ENCODE data around the gene TSC22D2. TPM values are rescaled to one million over a fixed set of nuclear protein-coding genes. Genes with fewer than 3 reads are reported as not detected.

TSC22D2 gene
- total RNA-seq, 3 donors from 2014 or later, result 12.1 to 19.8 (median 16.5) TPM

- Histone ChIP-seq H3K9me3 (no peaks in the 10 kb centered on the region), H3K4me3 (no peak overlapping the region), H3K27me3 (no peaks in the 10 kb centered on the region), H3K27ac (no peak overlapping the region), H3K4me1 (no peaks in the 10 kb centered on the region), H3K36me3 (no peaks in the 10 kb centered on the region)
- intact Hi-C loops (cut with DNase I; ENCODE audit: low total_unique reads), result loop anchor here (5.0 kb wide), 1 partner anchor 385 kb away; no protein-coding TSS in a partner anchor
- TF ChIP-seq POLR2A (IDR thresholded peaks at IDR 0.05) (no peak), CTCF (IDR thresholded peaks at IDR 0.05) (no peak), POLR2AphosphoS5 (IDR thresholded peaks at IDR 0.05) (no peak)
- no peak for DNase-seq (ENCODE audit: low spot score in 2 of 2)
Measured at GRCh38 chr3:150447084-150447483, 39.0 kb downstream of the TSC22D2 start.

GRCh38 chr3:150447631-150448465, 39.8 kb downstream of the TSC22D2 start:
- H3K4me1 ChIP-seq, result no peaks in the 10 kb centered on the region
- H3K4me3 ChIP-seq, result no peak overlapping the region
- no peak for TF ChIP-seq POLR2AphosphoS5 (IDR thresholded peaks at IDR 0.05)
- no peak for TF ChIP-seq CTCF (IDR thresholded peaks at IDR 0.05)
- no peak for TF ChIP-seq POLR2A (IDR thresholded peaks at IDR 0.05)
- intact Hi-C loops (cut with DNase I; ENCODE audit: low total_unique reads), result loop anchor here (5.0 kb wide), 1 partner anchor 386 kb away; no protein-coding TSS in a partner anchor
- no peak for DNase-seq (ENCODE audit: low spot score in 2 of 2)
- H3K9me3 ChIP-seq, result no peaks in the 10 kb centered on the region
- no peaks in the 10 kb centered on the region for H3K36me3 ChIP-seq
- no peaks in the 10 kb centered on the region for H3K27me3 ChIP-seq
- no peak overlapping the region for H3K27ac ChIP-seq

- no peaks in the 10 kb centered on the region for H3K4me1 ChIP-seq
- H3K36me3 ChIP-seq, result no peaks in the 10 kb centered on the region
- H3K27ac ChIP-seq, result no peak overlapping the region
- H3K27me3 ChIP-seq, result no peaks in the 10 kb centered on the region
- TF ChIP-seq POLR2A (IDR thresholded peaks at IDR 0.05), result no peak
- no peak for TF ChIP-seq CTCF (IDR thresholded peaks at IDR 0.05)
- no peak for TF ChIP-seq POLR2AphosphoS5 (IDR thresholded peaks at IDR 0.05)
- H3K9me3 ChIP-seq, result no peaks in the 10 kb centered on the region
- no peak overlapping the region for H3K4me3 ChIP-seq
- no peak for DNase-seq (ENCODE audit: low spot score in 2 of 2)
- intact Hi-C loops (cut with DNase I; ENCODE audit: low total_unique reads), result loop anchor here (5.0 kb wide), 1 partner anchor 387 kb away; no protein-coding TSS in a partner anchor
Measured at GRCh38 chr3:150449169-150449721, 41.1 kb downstream of the TSC22D2 start.

- no peak for DNase-seq (ENCODE audit: low spot score in 2 of 2)
- Histone ChIP-seq H3K36me3 (no peaks in the 10 kb centered on the region), H3K27me3 (no peaks in the 10 kb centered on the region), H3K4me1 (no peaks in the 10 kb centered on the region), H3K27ac (no peak overlapping the region), H3K9me3 (no peaks in the 10 kb centered on the region), H3K4me3 (no peak overlapping the region)
- intact Hi-C loops (cut with DNase I; ENCODE audit: low total_unique reads), result no loop called here
- no peak for TF ChIP-seq CTCF (IDR thresholded peaks at IDR 0.05)
- no peak for TF ChIP-seq POLR2A (IDR thresholded peaks at IDR 0.05)
Measured at GRCh38 chr3:150450916-150451315, 42.8 kb downstream of the TSC22D2 start.

Data from breast epithelium (tissue), 4 donors.